NCI-H446 (cell line): ENCODE measurements around the gene ECE1.
"Not testable (repeated sequence)": the region's sequence is repeated elsewhere in the genome, so short reads cannot be mapped to it uniquely, and the experiment has no call there.

Source experiments
- DNase-seq, 2 experiments: peaks; one replicate each; lab custom pipeline; 2025; lab: John Stamatoyannopoulos, UW

ECE1 gene

GRCh38 chr1:21225065-21225464, 65.2 kb downstream of the ECE1 start:
- DNase-seq: no peak

GRCh38 chr1:21220815-21221214, 69.4 kb downstream of the ECE1 start:
- peak; percentile 81 to 96 for DNase-seq

GRCh38 chr1:21219674-21220073, 70.6 kb downstream of the ECE1 start:
- DNase-seq: no peak

GRCh38 chr1:21217812-21218596, 72.3 kb downstream of the ECE1 start:
- no peak for DNase-seq

GRCh38 chr1:21216835-21217811, 73.1 kb downstream of the ECE1 start:
- peak; percentile 17 to 51 for DNase-seq

GRCh38 chr1:21212126-21212525, 78.1 kb downstream of the ECE1 start:
- DNase-seq: no peak

- DNase-seq: not testable (repeated sequence)
These were observed 82.0 kb downstream of the ECE1 start for GRCh38 chr1:21208137-21208700.

GRCh38 chr1:21206117-21206516, 84.1 kb downstream of the ECE1 start:
- no peak for DNase-seq

- no peak for DNase-seq
These were observed 84.8 kb downstream of the ECE1 start for GRCh38 chr1:21205416-21205815.

GRCh38 chr1:21201650-21202049, 88.6 kb downstream of the ECE1 start:
- no peak for DNase-seq

- DNase-seq: not testable (repeated sequence)
These were observed 89.0 kb downstream of the ECE1 start for GRCh38 chr1:21201238-21201637.

GRCh38 chr1:21200767-21201166, 89.5 kb downstream of the ECE1 start:
- DNase-seq: no peak

GRCh38 chr1:21198929-21199328, 91.3 kb downstream of the ECE1 start:
- DNase-seq: no peak

- no peak for DNase-seq
These were observed 97.4 kb downstream of the ECE1 start for GRCh38 chr1:21192871-21193270.

- no peak for DNase-seq
These were observed 98.0 kb downstream of the ECE1 start for GRCh38 chr1:21192284-21192683.

- DNase-seq: not testable (repeated sequence)
These were observed 99.5 kb downstream of the ECE1 start for GRCh38 chr1:21190771-21191170.

- no peak for DNase-seq
These were observed 100.3 kb downstream of the ECE1 start for GRCh38 chr1:21189906-21190500.

- DNase-seq: no peak
These were observed 100.8 kb downstream of the ECE1 start for GRCh38 chr1:21189421-21189820.

GRCh38 chr1:21188235-21188634, 102.0 kb downstream of the ECE1 start:
- DNase-seq: no peak

- DNase-seq: no peak
These were observed 105.0 kb downstream of the ECE1 start for GRCh38 chr1:21185221-21185731.

GRCh38 chr1:21184276-21184675, 106.0 kb downstream of the ECE1 start:
- DNase-seq: no peak

- no peak for DNase-seq
These were observed 108.0 kb downstream of the ECE1 start for GRCh38 chr1:21182181-21182731.
